ENCODE results near the gene E2F3. TPM values are rescaled to one million over a fixed set of nuclear protein-coding genes. Genes with fewer than 3 reads are reported as not detected.

Gene E2F3
- total RNA-seq, 1 experiment from 2014 or later = 35.7 TPM

DNA sequence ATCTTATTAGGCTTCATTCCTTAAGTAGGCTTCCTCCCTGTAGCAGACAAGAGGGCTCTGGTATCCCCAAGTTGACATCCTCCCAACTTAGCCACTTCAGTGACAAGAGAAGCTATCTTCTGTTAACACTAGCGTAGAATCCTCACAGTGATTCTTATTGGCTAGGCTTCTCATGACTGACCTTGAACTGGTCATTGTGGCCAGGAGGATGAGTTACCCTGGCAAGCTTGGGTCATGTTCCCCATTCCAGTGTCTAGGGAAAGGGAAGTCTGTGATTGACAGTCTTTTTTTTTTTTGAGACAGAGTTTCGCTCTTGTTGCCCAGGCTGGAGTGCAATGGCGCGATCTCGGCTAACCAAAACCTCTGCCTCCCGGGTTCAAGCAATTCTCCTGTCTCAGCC, 139.7 kb downstream of the E2F3 start:
- Mint-ChIP-seq H3K27ac (no peak overlapping the region), H3K9me3 (no peaks in the 10 kb centered on the region), H3K27me3 (ENCODE audit: low read depth) (no peaks in the 10 kb centered on the region), H3K4me1 (peaks cover 3 to 5% of the 10 kb centered on the region in 2 experiments; a peak in 3 of 4 replicates), H3K36me3 (ENCODE audit: insufficient read depth in 1 of 3, low read depth in 3 of 3) (peaks cover 10 to 29% (median 24%) of the 10 kb centered on the region in 3 experiments), H3K4me3 (no peak overlapping the region)
- Histone ChIP-seq H2AFZ (ENCODE audit: low read length) (no peak overlapping the region), H3K23ac (ENCODE audit: insufficient read length, low read depth, low read length) (no peak overlapping the region), H3K9me3 (ENCODE audit: control insufficient read depth, low read depth, low read length) (no peaks in the 10 kb centered on the region), H2BK20ac (ENCODE audit: low read depth, low read length, poor library complexity, severe bottlenecking) (no peak overlapping the region), H3K23me2 (ENCODE audit: insufficient read length, low read depth, low read length, poor library complexity, severe bottlenecking) (no peaks in the 10 kb centered on the region), H3T11ph (ENCODE audit: low read length) (no peak overlapping the region), H3K56ac (ENCODE audit: insufficient read length, low read depth, low read length) (no peak overlapping the region), H4K8ac (replicated peaks; ENCODE audit: insufficient read length, low read depth, low read length) (no peak overlapping the region), H3K27ac (ENCODE audit: insufficient read length, low read depth, low read length) (no peak overlapping the region), H3K4ac (ENCODE audit: low read depth, low read length) (no peak overlapping the region), H2BK12ac (ENCODE audit: insufficient read length, low read depth, low read length) (no peak overlapping the region), H2BK15ac (ENCODE audit: low read depth, low read length) (no peak overlapping the region), H3K27me3 (ENCODE audit: insufficient read depth, low read length) (no peaks in the 10 kb centered on the region), H3K9ac (ENCODE audit: extremely low read depth, insufficient read length, low read length) (no peak overlapping the region), H3K79me1 (ENCODE audit: insufficient read depth, low read depth, low read length, poor library complexity, severe bottlenecking) (peaks cover 5% of the 10 kb centered on the region), H2AK5ac (ENCODE audit: insufficient read length, low read length) (no peak overlapping the region), H3K4me1 (ENCODE audit: insufficient read depth, low read length) (no peaks in the 10 kb centered on the region), H4K5ac (ENCODE audit: insufficient read length, low read depth, low read length) (no peak overlapping the region), H3K4me2 (ENCODE audit: insufficient read depth, insufficient read length, low read length) (no peak overlapping the region), H3K79me2 (ENCODE audit: insufficient read depth, low read length) (0 out of 2 replicates have a peak, but pooled peaks cover 2% of the 10 kb centered on the region), H2BK120ac (ENCODE audit: low read depth, low read length, poor library complexity, severe bottlenecking) (no peak overlapping the region), H2BK5ac (ENCODE audit: insufficient read length, low read length) (no peak overlapping the region), H3K14ac (ENCODE audit: insufficient read depth, low read length) (no peak overlapping the region), H4K20me1 (ENCODE audit: control insufficient read depth, insufficient read depth, insufficient read length) (no peaks in the 10 kb centered on the region), H4K91ac (ENCODE audit: insufficient read length, low read depth, low read length) (no peak overlapping the region), H3K18ac (ENCODE audit: insufficient read length, low read depth, low read length) (no peak overlapping the region)
- WGBS (ENCODE audit: extremely low coverage, insufficient read length, low lambda C conversion rate) = no CpG with 5 or more reads among the region's 6 CpGs
- DNase-seq = no peak
- TF ChIP-seq, protein P1, sequence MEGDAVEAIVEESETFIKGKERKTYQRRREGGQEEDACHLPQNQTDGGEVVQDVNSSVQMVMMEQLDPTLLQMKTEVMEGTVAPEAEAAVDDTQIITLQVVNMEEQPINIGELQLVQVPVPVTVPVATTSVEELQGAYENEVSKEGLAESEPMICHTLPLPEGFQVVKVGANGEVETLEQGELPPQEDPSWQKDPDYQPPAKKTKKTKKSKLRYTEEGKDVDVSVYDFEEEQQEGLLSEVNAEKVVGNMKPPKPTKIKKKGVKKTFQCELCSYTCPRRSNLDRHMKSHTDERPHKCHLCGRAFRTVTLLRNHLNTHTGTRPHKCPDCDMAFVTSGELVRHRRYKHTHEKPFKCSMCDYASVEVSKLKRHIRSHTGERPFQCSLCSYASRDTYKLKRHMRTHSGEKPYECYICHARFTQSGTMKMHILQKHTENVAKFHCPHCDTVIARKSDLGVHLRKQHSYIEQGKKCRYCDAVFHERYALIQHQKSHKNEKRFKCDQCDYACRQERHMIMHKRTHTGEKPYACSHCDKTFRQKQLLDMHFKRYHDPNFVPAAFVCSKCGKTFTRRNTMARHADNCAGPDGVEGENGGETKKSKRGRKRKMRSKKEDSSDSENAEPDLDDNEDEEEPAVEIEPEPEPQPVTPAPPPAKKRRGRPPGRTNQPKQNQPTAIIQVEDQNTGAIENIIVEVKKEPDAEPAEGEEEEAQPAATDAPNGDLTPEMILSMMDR (conservative IDR thresholded peaks at IDR 0.05) = no peak

Measured in H9 (cell line).